ENCODE measurements around the gene PNCK. TPM values are rescaled to one million over a fixed set of nuclear protein-coding genes. Genes with fewer than 3 reads are reported as not detected.
A peak's percentile ranks its signal among the peaks of the same experiment; 100 is the strongest.

The PNCK gene
- polyA plus RNA-seq, 2 of the 4 experiments (the other 2 are of a cell fraction), result 0.17 to 0.25 TPM

- H3K4me3 ChIP-seq, result 0 out of 3 replicates have a peak overlapping the region, but pooled peaks have one; percentile 59
- POLR2A ChIA-PET, result no interaction called here
- FAIRE-seq (no peak), ATAC-seq (no peak), DNase-seq (ENCODE audit: low read depth in 1 of 2, low spot score in 1 of 2) (no peak)
- CTCF ChIA-PET, result interaction anchor here (1.1 to 1.9 kb wide), 3 partner anchors 9 to 32 kb away, joined by 3 to 11 read pairs (median 4); no protein-coding TSS in a partner anchor
- WGBS (ENCODE audit: missing lambda C conversion rate), result 58% methylated on average over 5 of the region's 8 CpGs
- TF ChIP-seq HOXA7 (CRISPR knock-in tag; IDR thresholded peaks at IDR 0.05) (no peak), NFE2L2 (conservative IDR thresholded peaks at IDR 0.05; ENCODE audit: low read length) (no peak), EHMT2 (IDR thresholded peaks at IDR 0.05; ENCODE audit: low read depth) (no peak), GATA3 (IDR thresholded peaks at IDR 0.05; ENCODE audit: borderline replicate concordance) (no peak), ZC3H11A (IDR thresholded peaks at IDR 0.05) (no peak), ZNF302 (CRISPR knock-in tag; IDR thresholded peaks at IDR 0.05) (no peak), MAFK (IDR thresholded peaks at IDR 0.05; ENCODE audit: partially characterized antibody) (no peak), ZSCAN20 (CRISPR knock-in tag; IDR thresholded peaks at IDR 0.05) (no peak), NPAS2 (CRISPR knock-in tag; IDR thresholded peaks at IDR 0.05; ENCODE audit: borderline replicate concordance) (no peak), ATOH8 (CRISPR knock-in tag; IDR thresholded peaks at IDR 0.05; ENCODE audit: low read depth) (no peak), ESRRA (IDR thresholded peaks at IDR 0.05; ENCODE audit: borderline replicate concordance, low read length) (no peak), TFCP2L1 (CRISPR knock-in tag; IDR thresholded peaks at IDR 0.05) (no peak), RCOR1 (IDR thresholded peaks at IDR 0.05; ENCODE audit: low read depth, low read length) (no peak), HDAC2 (IDR thresholded peaks at IDR 0.05) (no peak), RAD21 (conservative IDR thresholded peaks at IDR 0.05 in 1 of 2, IDR thresholded peaks at IDR 0.05 in 1 of 2) (no peak), POLR2AphosphoS2 (conservative IDR thresholded peaks at IDR 0.05; ENCODE audit: low read length) (no peak), CHD4 (IDR thresholded peaks at IDR 0.05; ENCODE audit: borderline replicate concordance) (no peak)
- TF ChIP-seq, protein P1, sequence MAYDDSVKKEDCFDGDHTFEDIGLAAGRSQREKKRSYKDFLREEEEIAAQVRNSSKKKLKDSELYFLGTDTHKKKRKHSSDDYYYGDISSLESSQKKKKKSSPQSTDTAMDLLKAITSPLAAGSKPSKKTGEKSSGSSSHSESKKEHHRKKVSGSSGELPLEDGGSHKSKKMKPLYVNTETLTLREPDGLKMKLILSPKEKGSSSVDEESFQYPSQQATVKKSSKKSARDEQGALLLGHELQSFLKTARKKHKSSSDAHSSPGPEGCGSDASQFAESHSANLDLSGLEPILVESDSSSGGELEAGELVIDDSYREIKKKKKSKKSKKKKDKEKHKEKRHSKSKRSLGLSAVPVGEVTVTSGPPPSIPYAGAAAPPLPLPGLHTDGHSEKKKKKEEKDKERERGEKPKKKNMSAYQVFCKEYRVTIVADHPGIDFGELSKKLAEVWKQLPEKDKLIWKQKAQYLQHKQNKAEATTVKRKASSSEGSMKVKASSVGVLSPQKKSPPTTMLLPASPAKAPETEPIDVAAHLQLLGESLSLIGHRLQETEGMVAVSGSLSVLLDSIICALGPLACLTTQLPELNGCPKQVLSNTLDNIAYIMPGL (CRISPR knock-in tag; IDR thresholded peaks at IDR 0.05; ENCODE audit: borderline replicate concordance), result no peak
- TF ChIP-seq, protein P2, sequence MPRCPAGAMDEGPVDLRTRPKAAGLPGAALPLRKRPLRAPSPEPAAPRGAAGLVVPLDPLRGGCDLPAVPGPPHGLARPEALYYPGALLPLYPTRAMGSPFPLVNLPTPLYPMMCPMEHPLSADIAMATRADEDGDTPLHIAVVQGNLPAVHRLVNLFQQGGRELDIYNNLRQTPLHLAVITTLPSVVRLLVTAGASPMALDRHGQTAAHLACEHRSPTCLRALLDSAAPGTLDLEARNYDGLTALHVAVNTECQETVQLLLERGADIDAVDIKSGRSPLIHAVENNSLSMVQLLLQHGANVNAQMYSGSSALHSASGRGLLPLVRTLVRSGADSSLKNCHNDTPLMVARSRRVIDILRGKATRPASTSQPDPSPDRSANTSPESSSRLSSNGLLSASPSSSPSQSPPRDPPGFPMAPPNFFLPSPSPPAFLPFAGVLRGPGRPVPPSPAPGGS (IDR thresholded peaks at IDR 0.05), result no peak
- TF ChIP-seq, protein P3, sequence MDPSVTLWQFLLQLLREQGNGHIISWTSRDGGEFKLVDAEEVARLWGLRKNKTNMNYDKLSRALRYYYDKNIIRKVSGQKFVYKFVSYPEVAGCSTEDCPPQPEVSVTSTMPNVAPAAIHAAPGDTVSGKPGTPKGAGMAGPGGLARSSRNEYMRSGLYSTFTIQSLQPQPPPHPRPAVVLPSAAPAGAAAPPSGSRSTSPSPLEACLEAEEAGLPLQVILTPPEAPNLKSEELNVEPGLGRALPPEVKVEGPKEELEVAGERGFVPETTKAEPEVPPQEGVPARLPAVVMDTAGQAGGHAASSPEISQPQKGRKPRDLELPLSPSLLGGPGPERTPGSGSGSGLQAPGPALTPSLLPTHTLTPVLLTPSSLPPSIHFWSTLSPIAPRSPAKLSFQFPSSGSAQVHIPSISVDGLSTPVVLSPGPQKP (IDR thresholded peaks at IDR 0.05; ENCODE audit: low read depth, low read length), result no peak
- H3K27ac ChIP-seq, result no peak overlapping the region
- H3K4me1 ChIP-seq, result peaks cover 30% of the 10 kb centered on the region; the same call in 2 of the 3 replicates
- H3K9me3 ChIP-seq, result no peaks in the 10 kb centered on the region
- peak overlapping the region; percentile 96 for H3K4me2 ChIP-seq
These were observed 32.0 kb downstream of the PNCK start for GRCh38 chrX:153641627-153642026.

DNA sequence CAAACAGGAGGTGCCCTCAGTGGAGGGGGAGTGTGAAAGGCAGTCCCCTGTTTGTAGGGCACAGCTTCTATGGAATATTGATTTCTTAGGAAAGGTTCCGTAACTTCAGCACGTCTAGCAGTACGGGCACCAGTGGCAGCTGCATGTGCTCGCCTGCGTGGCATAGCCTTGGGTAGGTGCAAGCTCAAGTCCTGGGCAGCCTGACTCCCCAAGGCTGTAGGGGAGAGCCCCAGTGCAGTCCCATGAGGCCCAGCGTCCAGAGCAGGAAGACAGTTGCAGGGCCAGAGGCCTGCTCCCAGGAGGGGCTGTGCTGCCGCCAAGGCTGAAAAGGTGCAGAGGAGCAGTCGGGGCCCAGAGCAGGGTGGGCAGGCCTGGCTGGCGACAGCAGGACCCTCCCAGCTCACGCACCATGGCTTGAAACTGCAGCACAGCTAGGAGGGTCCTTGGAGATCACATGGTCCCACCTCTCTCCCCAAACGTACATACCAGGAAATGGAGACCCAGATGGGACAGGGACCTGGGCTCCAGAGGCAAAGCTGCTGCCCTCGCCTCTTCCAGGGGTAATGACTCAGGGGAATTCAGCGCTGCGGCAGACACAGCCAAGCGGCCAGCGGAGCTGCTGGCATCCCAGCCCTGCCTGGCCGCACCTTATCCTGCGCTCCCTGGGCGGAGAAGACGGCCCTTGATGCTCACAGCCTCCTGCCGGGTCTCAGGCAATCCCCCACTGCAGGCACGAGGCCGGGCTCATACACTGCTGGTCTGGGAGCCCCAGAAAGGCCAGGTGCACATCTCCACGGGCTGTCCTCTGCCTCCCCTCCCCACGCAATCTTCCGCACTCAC is 32.7 kb downstream of the PNCK start:
- Histone ChIP-seq H3K4me1 (peaks cover 24% of the 10 kb centered on the region; the same call in 2 of the 3 replicates), H3K27ac (no peak overlapping the region), H3K4me2 (no peak overlapping the region), H3K9me3 (no peaks in the 10 kb centered on the region), H3K4me3 (no peak overlapping the region)
- TF ChIP-seq HOXB5 (CRISPR knock-in tag; IDR thresholded peaks at IDR 0.05), result no peak
- no peak for TF ChIP-seq MAZ (IDR thresholded peaks at IDR 0.05; ENCODE audit: borderline replicate concordance, low read depth, low read length)
- TF ChIP-seq NFE2L2 (conservative IDR thresholded peaks at IDR 0.05; ENCODE audit: low read length), result no peak
- TF ChIP-seq RARB (CRISPR knock-in tag; IDR thresholded peaks at IDR 0.05), result no peak
- no peak for TF ChIP-seq CTCF (IDR thresholded peaks at IDR 0.05)
- WGBS (ENCODE audit: missing lambda C conversion rate), result 77% methylated on average over 24 of the region's 26 CpGs
- POLR2A ChIA-PET, result no interaction called here
- FAIRE-seq (no peak), ATAC-seq (no peak), DNase-seq (ENCODE audit: low read depth in 1 of 2, low spot score in 1 of 2) (no peak)
- CTCF ChIA-PET, result interaction anchor here (0.6 to 1.9 kb wide), 5 partner anchors 9 to 608 kb away, joined by 3 to 11 read pairs (median 4); no protein-coding TSS in a partner anchor

All from A549 (cell line).